GM10266 (cell line): Measurements from ENCODE around the gene EPN2.
A peak's percentile ranks its signal among the peaks of the same experiment; 100 is the strongest.

Experiments
- DNase-seq: peaks from one replicate; pipeline ENCODE4 v3.0.0; 2012; ENCODE audit errors: extremely low spot score
- CTCF ChIP-seq: IDR thresholded peaks from 2 replicates; pipeline ENCODE4 v1.5.1; 2012; ENCODE audit warnings: mild to moderate bottlenecking, low read depth; ENCODE audit not compliant: control insufficient read depth, insufficient read depth; ENCODE audit errors: missing control alignments

Gene EPN2

GRCh38 chr17:19333736-19334290, 96.6 kb downstream of the EPN2 start:
- no peak for TF ChIP-seq CTCF
- DNase-seq: no peak

- DNase-seq: no peak
- TF ChIP-seq CTCF: no peak
Measured at GRCh38 chr17:19334331-19334730, 97.2 kb downstream of the EPN2 start.

- no peak for DNase-seq
- no peak for TF ChIP-seq CTCF
Measured at GRCh38 chr17:19335951-19336631, 98.9 kb downstream of the EPN2 start.

GRCh38 chr17:19336938-19337711, 100.0 kb downstream of the EPN2 start:
- DNase-seq: no peak
- no peak for TF ChIP-seq CTCF

GRCh38 chr17:19337712-19338023, 100.5 kb downstream of the EPN2 start:
- DNase-seq: no peak
- no peak for TF ChIP-seq CTCF

- peak; percentile 71 for TF ChIP-seq CTCF
Measured at GRCh38 chr17:19338031-19338990, 101.1 kb downstream of the EPN2 start.

More at GRCh38 chr17:19338031-19338990, 101.1 kb downstream of the EPN2 start:
- DNase-seq: peak; percentile 81
